Transverse colon (tissue), 4 donors: Measurements from ENCODE around the gene PGAM2. TPM values are rescaled to one million over a fixed set of nuclear protein-coding genes. Genes with fewer than 3 reads are reported as not detected.

Experiments
- DNase-seq: peaks from one replicate; pipeline ENCODE4 v3.0.0-alpha.2; 2019
- H3K27ac ChIP-seq, 4 donors: fragments of 200-600 bp; sonication (generic); 2 replicates each; pipeline ENCODE4 v1.5.1; 2016 to 2018; ENCODE audit warnings: inconsistent platforms in 4 of 4
- H3K27me3 ChIP-seq: fragments of 200-600 bp; sonication (generic); 2 replicates; pipeline ENCODE4 v1.5.1; 2017; ENCODE audit warnings: inconsistent platforms
- H3K36me3 ChIP-seq, 4 donors: fragments of 200-600 bp; sonication (generic); 2 replicates each; pipeline ENCODE4 v1.5.1; 2017 to 2019; ENCODE audit warnings: inconsistent platforms in 4 of 4
- H3K4me1 ChIP-seq, 4 donors: fragments of 200-600 bp; sonication (generic); 2 replicates each; pipeline ENCODE4 v1.5.1; 2017 to 2020; ENCODE audit warnings: inconsistent platforms in 4 of 4
- H3K4me3 ChIP-seq, 4 donors: fragments of 200-600 bp; sonication (generic); 1 replicate in 1 of 4; 2 replicates in 3 of 4; pipeline versions ENCODE4 v1.5.1 to v1.6.1; 2017 to 2019; ENCODE audit warnings: inconsistent platforms in 4 of 4
- H3K9me3 ChIP-seq, 2 donors: fragments of 200-600 bp; sonication (generic); 2 replicates each; pipeline ENCODE4 v1.5.1; 2017 to 2019; ENCODE audit warnings: inconsistent platforms in 2 of 2
- CTCF ChIP-seq, 5 experiments: fragments of 200-600 bp in 3 of 5; fragments of 450-650 bp in 2 of 5; sonication (generic) in 3 of 5; IDR thresholded peaks; 1 replicate in 2 of 5; 2 replicates in 3 of 5; pipeline ENCODE4 v1.5.1; 2016 to 2017; ENCODE audit warnings: antibody characterized with exemption in 5 of 5, inconsistent platforms in 3 of 5, mild to moderate bottlenecking in 2 of 5, moderate library complexity in 1 of 5
- EP300 ChIP-seq: sonication (generic); formaldehyde crosslinking; IDR thresholded peaks from one replicate; pipeline ENCODE4 v1.6.1; 2017; ENCODE audit warnings: antibody characterized with exemption, low read depth
- POLR2A ChIP-seq: fragments of 450-650 bp; IDR thresholded peaks from one replicate; pipeline ENCODE4 v1.6.1; 2016; ENCODE audit warnings: antibody characterized with exemption, mild to moderate bottlenecking, moderate library complexity
- POLR2AphosphoS5 ChIP-seq, 3 donors: sonication (generic); formaldehyde crosslinking; IDR thresholded peaks; one replicate each; pipeline ENCODE4 v1.6.1; 2016; ENCODE audit warnings: antibody characterized with exemption in 3 of 3
- WGBS, 2 donors: methylation state at CpG; one replicate each; pipeline ENCODE4 v1.1.5; 2018; ENCODE audit warnings: low coverage in 1 of 2; 5-methylcytosine and 5-hydroxymethylcytosine counted together
- in situ Hi-C, 4 donors: fragments of 200-750 bp; cut with MboI; loops; one replicate each; pipeline versions ENCODE4 v1.15.0 to v1.15.1; 2017; ENCODE audit warnings: low sequenced_read_pairs in 3 of 4, low pct_ligation_motif_present in 1 of 4, low pct_unique_long_range_greater_than_20kb in 1 of 4
- intact Hi-C: fragments of 100-400 bp; cut with DNase I; formaldehyde crosslinking; loops from one replicate; pipeline ENCODE4 v1.15.1; 2023; ENCODE audit warnings: low total_unique reads
- total RNA-seq, 4 donors: library from RNA; depleted of rRNA; stranded (reverse); fragments of >200 nt; gene quantifications; one replicate each; pipeline ENCODE4 v1.1.0, GENCODE V29; 2016

Gene PGAM2
- total RNA-seq, 4 donors from 2014 or later, result 9.7 TPM; not detected in 3

GRCh38 chr7:44083796-44084195 is 18.4 kb upstream of the PGAM2 start:
- H3K27me3 ChIP-seq, result no peaks in the 10 kb centered on the region
- in situ Hi-C loops, result no loop called here
- H3K4me3 ChIP-seq, result no peak overlapping the region
- H3K36me3 ChIP-seq, result peaks cover 0 to 1% (median 0%) of the 10 kb centered on the region in 4 donors
- H3K4me1 ChIP-seq, result peaks cover 0 to 24% (median 10%) of the 10 kb centered on the region in 4 donors
- intact Hi-C loops, result no loop called here
- 93 to 98% methylated on average over 2 to 3 of the region's 3 CpGs for WGBS, 2 donors
- peak overlapping the region in 1 of 4 donors; percentile 99 for H3K27ac ChIP-seq
- H3K9me3 ChIP-seq, result no peaks in the 10 kb centered on the region
- no peak for DNase-seq
- TF ChIP-seq POLR2AphosphoS5 (IDR thresholded peaks at IDR 0.05), result no peak
- no peak for TF ChIP-seq CTCF (IDR thresholded peaks at IDR 0.05)
- TF ChIP-seq POLR2A, result no peak
- no peak for TF ChIP-seq EP300

- H3K27ac ChIP-seq, result peak overlapping the region; percentile 93 to 99 (median 95)
- intact Hi-C loops (no loop called here), in situ Hi-C loops (no loop called here)
- TF ChIP-seq CTCF (IDR thresholded peaks at IDR 0.05), result no peak
- peak; percentile 12 for TF ChIP-seq POLR2A
- peak; percentile 55 to 75 (median 55) for TF ChIP-seq POLR2AphosphoS5 (IDR thresholded peaks at IDR 0.05)
- TF ChIP-seq EP300, result no peak
- no peaks in the 10 kb centered on the region for H3K27me3 ChIP-seq
- H3K4me3 ChIP-seq, result peak overlapping the region; percentile 49 to 88 (median 72)
- WGBS, 2 donors, result 0% methylated on average over 1 to 41 of the region's 54 CpGs
- H3K36me3 ChIP-seq, result peaks cover 0 to 12% (median 0%) of the 10 kb centered on the region in 4 donors
- DNase-seq, result peak; percentile 99
- H3K4me1 ChIP-seq, result peaks cover 0 to 17% (median 10%) of the 10 kb centered on the region in 4 donors
- no peaks in the 10 kb centered on the region for H3K9me3 ChIP-seq
Measured at GRCh38 chr7:44082541-44083207, 17.3 kb upstream of the PGAM2 start.

GRCh38 chr7:44081266-44081748 is 15.9 kb upstream of the PGAM2 start:
- Histone ChIP-seq H3K36me3 (peaks cover 0 to 20% (median 0%) of the 10 kb centered on the region in 4 donors), H3K4me3 (peak overlapping the region in 3 of 4 donors; percentile 49 to 88 (median 78)), H3K4me1 (peaks cover 0 to 13% (median 9%) of the 10 kb centered on the region in 4 donors), H3K27me3 (no peaks in the 10 kb centered on the region), H3K27ac (peak overlapping the region; percentile 93 to 99 (median 95)), H3K9me3 (no peaks in the 10 kb centered on the region)
- 42% methylated on average over 9 of the region's 9 CpGs; no CpG with 5 or more reads in 1 of the 2 donors for WGBS, 2 donors
- in situ Hi-C loops (no loop called here), intact Hi-C loops (no loop called here)
- DNase-seq, result no peak
- TF ChIP-seq POLR2A, result no peak
- TF ChIP-seq CTCF (IDR thresholded peaks at IDR 0.05), result no peak
- TF ChIP-seq EP300, result no peak
- no peak for TF ChIP-seq POLR2AphosphoS5 (IDR thresholded peaks at IDR 0.05)

GRCh38 chr7:44080686-44081265 is 15.4 kb upstream of the PGAM2 start:
- Histone ChIP-seq H3K27ac (peak overlapping the region in 3 of 4 donors; percentile 93 to 99 (median 94)), H3K36me3 (peaks cover 0 to 22% (median 0%) of the 10 kb centered on the region in 4 donors), H3K4me1 (peaks cover 0 to 13% (median 9%) of the 10 kb centered on the region in 4 donors), H3K4me3 (no peak overlapping the region), H3K27me3 (no peaks in the 10 kb centered on the region), H3K9me3 (no peaks in the 10 kb centered on the region)
- no peak for DNase-seq
- intact Hi-C loops, result no loop called here
- WGBS, 2 donors, result 88% methylated on average over 11 of the region's 11 CpGs; no CpG with 5 or more reads in 1 of the 2 donors
- in situ Hi-C loops, result no loop called here
- TF ChIP-seq POLR2AphosphoS5 (IDR thresholded peaks at IDR 0.05) (no peak), POLR2A (no peak), EP300 (no peak)
